GM12878 (cell line): ENCODE measurements around the gene KRTAP24-1. TPM values are rescaled to one million over a fixed set of nuclear protein-coding genes. Genes with fewer than 3 reads are reported as not detected.

Experiments used
- ATAC-seq: fragments of 200-7000 bp; cut with Tn5 transposase; 3 replicates; pipeline ENCODE4 v1.9.1; 2020; ENCODE audit warnings: mild to moderate bottlenecking, moderate library complexity
- BruUV-seq: library from RNA; stranded (reverse); fragments of 400-500 nt; replicated peaks from 2 replicates; lab custom pipeline; 2021; lab: Mats Ljungman, UMichigan
- CTCF ChIA-PET: fragments of 300-600 bp; sonication (Branson Sonifier 250); formaldehyde crosslinking; extraction: SDS; loops from one replicate; lab custom pipeline; 2021; ENCODE audit warnings: inconsistent platforms; lab: Yijun Ruan, JAX
- POLR2A ChIA-PET: fragments of 350-600 bp; formaldehyde crosslinking; extraction: SDS; loops from one replicate; lab custom pipeline; 2021; ENCODE audit warnings: inconsistent platforms; lab: Charles Lee
- RAD21 ChIA-PET: fragments of 300-600 bp; sonication (Branson Sonifier 250); formaldehyde crosslinking; loops from one replicate; lab custom pipeline; 2023; ENCODE audit warnings: antibody characterized with exemption; ENCODE audit not compliant: unreplicated experiment; lab: Charles Lee
- SMC1A ChIA-PET: fragments of 300-600 bp; sonication (Branson Sonifier 250); formaldehyde crosslinking; loops from one replicate; lab custom pipeline; 2023; ENCODE audit not compliant: unreplicated experiment, uncharacterized antibody; lab: Charles Lee
- DNase-seq: peaks from one replicate; pipeline ENCODE4 v3.0.0-alpha.2; 2011; ENCODE audit warnings: low read depth, low spot score
- FAIRE-seq: peaks from 3 replicates; lab custom pipeline; 2011; peaks lifted over from hg19 to GRCh38; lab: Jason Lieb, UNC
- H2AFZ ChIP-seq: 2 replicates; pipeline ENCODE4 v1.6.0; 2011; ENCODE audit warnings: low read depth, low read length, control low read depth; ENCODE audit not compliant: control insufficient read depth
- H3K27ac ChIP-seq: 2 replicates; pipeline ENCODE4 v1.5.1; 2011; ENCODE audit warnings: control low read depth; ENCODE audit not compliant: control insufficient read depth, insufficient read depth
- H3K27me3 ChIP-seq, 2 experiments: replicated peaks in 1 of 2; 2 replicates each; pipeline versions ENCODE4 v1.6.0 to v1.6.1; 2011; ENCODE audit warnings: low read length in 1 of 2; ENCODE audit not compliant: control insufficient read depth in 2 of 2, insufficient read depth in 2 of 2
- H3K36me3 ChIP-seq, 2 experiments: 2 replicates each; pipeline ENCODE4 v1.5.1; 2011; ENCODE audit warnings: low read length in 1 of 2; ENCODE audit not compliant: control insufficient read depth in 2 of 2, insufficient read depth in 2 of 2
- H3K4me1 ChIP-seq: 2 replicates; pipeline ENCODE4 v1.6.1; 2011; ENCODE audit warnings: mild to moderate bottlenecking, low read length, moderate library complexity, mixed read lengths; ENCODE audit not compliant: control insufficient read depth, insufficient read depth
- H3K4me2 ChIP-seq: 2 replicates; pipeline ENCODE4 v1.6.0; 2011; ENCODE audit warnings: control low read depth; ENCODE audit not compliant: control insufficient read depth, insufficient read depth
- H3K4me3 ChIP-seq: fragments of 200-600 bp; sonication (generic); 2 replicates; pipeline ENCODE4 v1.5.1; 2016
- H3K79me2 ChIP-seq: 2 replicates; pipeline ENCODE4 v1.6.0; 2011; ENCODE audit warnings: low read length; ENCODE audit not compliant: control insufficient read depth, insufficient read depth
- H3K9ac ChIP-seq: 2 replicates; pipeline ENCODE4 v1.8.0; 2011; ENCODE audit warnings: low read length, control low read depth, mixed read lengths; ENCODE audit not compliant: control insufficient read depth, insufficient read depth
- H3K9me3 ChIP-seq: replicated peaks from 3 replicates; pipeline ENCODE4 v1.5.1; 2011; ENCODE audit warnings: mild to moderate bottlenecking, low read length; ENCODE audit not compliant: control insufficient read depth, insufficient read depth
- H4K20me1 ChIP-seq: 2 replicates; pipeline ENCODE4 v1.6.0; 2011; ENCODE audit not compliant: control insufficient read depth, insufficient read depth
- BMI1 ChIP-seq: fragments of 450-650 bp; IDR thresholded peaks from 2 replicates; pipeline ENCODE4 v1.6.1; 2016; ENCODE audit warnings: mild to moderate bottlenecking, moderate library complexity, borderline replicate concordance
- FOXK2 ChIP-seq: fragments of 450-650 bp; IDR thresholded peaks from 2 replicates; pipeline ENCODE4 v1.6.1; 2017; ENCODE audit warnings: mild to moderate bottlenecking, moderate library complexity
- JUND ChIP-seq: IDR thresholded peaks from 2 replicates; pipeline ENCODE4 v1.6.1; 2012; ENCODE audit warnings: low read depth, mild to moderate bottlenecking, low read length, improper control_type of control experiment, moderate library complexity
- KAT2A ChIP-seq: conservative IDR thresholded peaks from 2 replicates; pipeline ENCODE4 v1.6.1; 2011; ENCODE audit warnings: low read depth, low read length; ENCODE audit not compliant: control insufficient read depth
- NFXL1 ChIP-seq: fragments of 450-650 bp; IDR thresholded peaks from 2 replicates; pipeline ENCODE4 v1.6.1; 2017; ENCODE audit warnings: antibody characterized with exemption, mild to moderate bottlenecking, borderline replicate concordance
- PML ChIP-seq: IDR thresholded peaks from 2 replicates; pipeline ENCODE4 v1.6.1; 2012; ENCODE audit warnings: low read length, inconsistent platforms
- POU2F2 ChIP-seq: IDR thresholded peaks from 3 replicates; pipeline ENCODE4 v1.6.1; 2011; ENCODE audit warnings: low read depth, mild to moderate bottlenecking, low read length, borderline replicate concordance
- RAD21 ChIP-seq: IDR thresholded peaks from 2 replicates; pipeline ENCODE4 v1.6.1; 2011; ENCODE audit warnings: mild to moderate bottlenecking, low read depth, low read length, moderate library complexity; ENCODE audit not compliant: insufficient read depth
- SRF ChIP-seq, 2 experiments: IDR thresholded peaks; 2 replicates each; pipeline ENCODE4 v1.6.1; 2011; ENCODE audit warnings: low read depth in 2 of 2, low read length in 2 of 2, mild to moderate bottlenecking in 1 of 2, moderate library complexity in 1 of 2
- SUZ12 ChIP-seq: fragments of 200-600 bp; sonication (generic); IDR thresholded peaks from one replicate; pipeline ENCODE4 v1.6.1; 2018; ENCODE audit warnings: antibody characterized with exemption, mild to moderate bottlenecking; ENCODE audit not compliant: unreplicated experiment
- TARDBP ChIP-seq: IDR thresholded peaks from 2 replicates; pipeline ENCODE4 v1.6.1; 2016; ENCODE audit warnings: borderline replicate concordance
- ZNF622 ChIP-seq: fragments of 450-650 bp; IDR thresholded peaks from 2 replicates; pipeline ENCODE4 v1.6.1; 2017; ENCODE audit warnings: mild to moderate bottlenecking, inconsistent platforms
- WGBS: methylation state at CpG from one replicate; pipeline ENCODE4 v1.1.6; 2016; ENCODE audit warnings: low lambda C conversion rate; ENCODE audit not compliant: insufficient replicate concordance, insufficient coverage; ENCODE audit errors: missing lambda C conversion rate; 5-methylcytosine and 5-hydroxymethylcytosine counted together
- in situ Hi-C: fragments of 300-500 bp; cut with MboI; formaldehyde crosslinking; loops from 9 replicates; pipeline ENCODE4 v1.14.3; 2018; ENCODE audit warnings: mixed read lengths
- intact Hi-C: fragments of 100-400 bp; cut with micrococcal nuclease; formaldehyde crosslinking; loops from one replicate; pipeline ENCODE4 v1.14.2; 2022; ENCODE audit not compliant: unreplicated experiment
- polyA plus RNA-seq, 11 experiments: library from polyadenylated mRNA; depleted of rRNA in 4 of 11; unstranded in 6 of 11; stranded (reverse) in 5 of 11; fragments of >200 nt; fragmentation: Nextera tagmentation in 4 of 11; fragmentation: Illumina TruSeq in 1 of 11; extraction: Ambion mirVana in 4 of 11; extraction: Trizol in 1 of 11; gene quantifications; 1 replicate in 1 of 11; 2 replicates in 10 of 11; pipeline versions ENCODE4 v1.2.1 to v1.2.3, GENCODE V29; 2011 to 2016; ENCODE audit warnings: inconsistent platforms in 2 of 11, missing spikeins in 2 of 11, low read depth in 1 of 11
- total RNA-seq, 4 experiments: library from RNA; depleted of rRNA in 3 of 4; stranded (reverse); fragments of >200 nt in 3 of 4; fragmentation: Illumina TruSeq in 1 of 4; extraction: Trizol in 1 of 4; gene quantifications; 2 replicates each; pipeline versions ENCODE4 v1.2.1 to v1.2.3, GENCODE V29; 2013 to 2021
- TF ChIP-seq, protein P1 (sequence below): IDR thresholded peaks from 2 replicates; pipeline ENCODE4 v1.6.1; 2011; ENCODE audit warnings: borderline replicate concordance, low read depth, mild to moderate bottlenecking, moderate library complexity, mixed read lengths, low read length; ENCODE audit not compliant: insufficient read depth; ENCODE audit errors: extremely low read length
- TF ChIP-seq, protein P2 (sequence below): fragments of 450-650 bp; IDR thresholded peaks from 2 replicates; pipeline ENCODE4 v1.6.1; 2014; ENCODE audit warnings: mild to moderate bottlenecking
- TF ChIP-seq, protein P3 (sequence below): fragments of 450-650 bp; IDR thresholded peaks from 2 replicates; pipeline ENCODE4 v1.6.1; 2016; ENCODE audit warnings: mild to moderate bottlenecking
- TF ChIP-seq, protein P4 (sequence below): fragments of 450-650 bp; IDR thresholded peaks from 2 replicates; pipeline ENCODE4 v1.6.1; 2018; ENCODE audit warnings: borderline replicate concordance, mild to moderate bottlenecking; ENCODE audit not compliant: partially characterized antibody

KRTAP24-1 gene
- total and polyA plus RNA-seq, 10 of the 15 experiments (the other 5 are each of a cell fraction or from before 2014, with no cell fraction given): not detected

DNA sequence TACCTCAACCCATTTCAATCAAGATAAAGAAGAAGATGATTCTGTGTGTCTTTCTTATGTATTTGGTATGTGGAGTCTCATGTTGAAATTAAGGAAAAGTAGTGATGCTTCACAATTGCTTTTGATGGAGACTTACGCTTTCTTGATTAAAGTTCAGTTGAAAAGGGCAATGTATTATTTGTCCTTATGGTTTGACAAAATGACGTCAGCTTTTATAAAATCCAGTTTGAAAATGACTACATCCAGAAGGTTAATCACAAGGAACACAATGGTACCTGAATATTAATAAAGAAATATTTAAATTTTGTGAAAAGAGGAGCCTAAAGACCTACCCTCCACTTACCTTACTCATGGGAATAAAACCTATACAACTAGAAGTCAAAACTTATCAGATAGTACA lies 33.0 kb upstream of the KRTAP24-1 start:
- H3K9ac ChIP-seq: no peak overlapping the region
- POLR2A ChIA-PET: no interaction called here
- WGBS: 12% methylated on average over 2 of the region's 2 CpGs
- no peaks in the 10 kb centered on the region; the same call in 2 of the 3 replicates for H3K9me3 ChIP-seq
- H3K36me3 ChIP-seq: no peaks in the 10 kb centered on the region
- H3K4me1 ChIP-seq: no peaks in the 10 kb centered on the region
- no peak overlapping the region for H2AFZ ChIP-seq
- H4K20me1 ChIP-seq: no peaks in the 10 kb centered on the region
- no peak for FAIRE-seq
- CTCF ChIA-PET: no interaction called here
- no TSS peak for BruUV-seq
- no peak overlapping the region for H3K4me2 ChIP-seq
- H3K27me3 ChIP-seq: no peaks in the 10 kb centered on the region
- in situ Hi-C loops (loop anchor here (10.0 kb wide), 1 partner anchor 61 kb away; no protein-coding TSS in a partner anchor), intact Hi-C loops (no loop called here)
- H3K79me2 ChIP-seq: no peaks in the 10 kb centered on the region
- ATAC-seq: no peak
- H3K27ac ChIP-seq: no peak overlapping the region
- SMC1A ChIA-PET: no interaction called here
- no peak overlapping the region for H3K4me3 ChIP-seq
- DNase-seq: no peak
- RAD21 ChIA-PET: no interaction called here
- TF ChIP-seq NFXL1 (no peak), RAD21 (no peak), JUND (no peak), KAT2A (no peak), POU2F2 (no peak), PML (no peak), ZNF622 (no peak), SRF (IDR thresholded peaks at IDR 0.05; ENCODE audit: low read depth in 2 of 2, low read length in 2 of 2) (no peak), SUZ12 (no peak), TARDBP (no peak), FOXK2 (no peak), BMI1 (no peak)
- TF ChIP-seq, protein P1, sequence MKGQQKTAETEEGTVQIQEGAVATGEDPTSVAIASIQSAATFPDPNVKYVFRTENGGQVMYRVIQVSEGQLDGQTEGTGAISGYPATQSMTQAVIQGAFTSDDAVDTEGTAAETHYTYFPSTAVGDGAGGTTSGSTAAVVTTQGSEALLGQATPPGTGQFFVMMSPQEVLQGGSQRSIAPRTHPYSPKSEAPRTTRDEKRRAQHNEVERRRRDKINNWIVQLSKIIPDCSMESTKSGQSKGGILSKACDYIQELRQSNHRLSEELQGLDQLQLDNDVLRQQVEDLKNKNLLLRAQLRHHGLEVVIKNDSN: no peak
- TF ChIP-seq, protein P2, sequence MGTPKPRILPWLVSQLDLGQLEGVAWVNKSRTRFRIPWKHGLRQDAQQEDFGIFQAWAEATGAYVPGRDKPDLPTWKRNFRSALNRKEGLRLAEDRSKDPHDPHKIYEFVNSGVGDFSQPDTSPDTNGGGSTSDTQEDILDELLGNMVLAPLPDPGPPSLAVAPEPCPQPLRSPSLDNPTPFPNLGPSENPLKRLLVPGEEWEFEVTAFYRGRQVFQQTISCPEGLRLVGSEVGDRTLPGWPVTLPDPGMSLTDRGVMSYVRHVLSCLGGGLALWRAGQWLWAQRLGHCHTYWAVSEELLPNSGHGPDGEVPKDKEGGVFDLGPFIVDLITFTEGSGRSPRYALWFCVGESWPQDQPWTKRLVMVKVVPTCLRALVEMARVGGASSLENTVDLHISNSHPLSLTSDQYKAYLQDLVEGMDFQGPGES: no peak
- TF ChIP-seq, protein P3, sequence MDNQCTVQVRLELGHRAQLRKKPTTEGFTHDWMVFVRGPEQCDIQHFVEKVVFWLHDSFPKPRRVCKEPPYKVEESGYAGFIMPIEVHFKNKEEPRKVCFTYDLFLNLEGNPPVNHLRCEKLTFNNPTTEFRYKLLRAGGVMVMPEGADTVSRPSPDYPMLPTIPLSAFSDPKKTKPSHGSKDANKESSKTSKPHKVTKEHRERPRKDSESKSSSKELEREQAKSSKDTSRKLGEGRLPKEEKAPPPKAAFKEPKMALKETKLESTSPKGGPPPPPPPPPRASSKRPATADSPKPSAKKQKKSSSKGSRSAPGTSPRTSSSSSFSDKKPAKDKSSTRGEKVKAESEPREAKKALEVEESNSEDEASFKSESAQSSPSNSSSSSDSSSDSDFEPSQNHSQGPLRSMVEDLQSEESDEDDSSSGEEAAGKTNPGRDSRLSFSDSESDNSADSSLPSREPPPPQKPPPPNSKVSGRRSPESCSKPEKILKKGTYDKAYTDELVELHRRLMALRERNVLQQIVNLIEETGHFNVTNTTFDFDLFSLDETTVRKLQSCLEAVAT: no peak
- TF ChIP-seq, protein P4, sequence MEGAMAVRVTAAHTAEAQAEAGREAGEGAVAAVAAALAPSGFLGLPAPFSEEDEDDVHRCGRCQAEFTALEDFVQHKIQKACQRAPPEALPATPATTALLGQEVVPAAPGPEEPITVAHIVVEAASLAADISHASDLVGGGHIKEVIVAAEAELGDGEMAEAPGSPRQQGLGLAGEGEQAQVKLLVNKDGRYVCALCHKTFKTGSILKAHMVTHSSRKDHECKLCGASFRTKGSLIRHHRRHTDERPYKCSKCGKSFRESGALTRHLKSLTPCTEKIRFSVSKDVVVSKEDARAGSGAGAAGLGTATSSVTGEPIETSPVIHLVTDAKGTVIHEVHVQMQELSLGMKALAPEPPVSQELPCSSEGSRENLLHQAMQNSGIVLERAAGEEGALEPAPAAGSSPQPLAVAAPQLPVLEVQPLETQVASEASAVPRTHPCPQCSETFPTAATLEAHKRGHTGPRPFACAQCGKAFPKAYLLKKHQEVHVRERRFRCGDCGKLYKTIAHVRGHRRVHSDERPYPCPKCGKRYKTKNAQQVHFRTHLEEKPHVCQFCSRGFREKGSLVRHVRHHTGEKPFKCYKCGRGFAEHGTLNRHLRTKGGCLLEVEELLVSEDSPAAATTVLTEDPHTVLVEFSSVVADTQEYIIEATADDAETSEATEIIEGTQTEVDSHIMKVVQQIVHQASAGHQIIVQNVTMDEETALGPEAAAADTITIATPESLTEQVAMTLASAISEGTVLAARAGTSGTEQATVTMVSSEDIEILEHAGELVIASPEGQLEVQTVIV: no peak
